Immature natural killer cell (primary cell): ENCODE measurements around the gene IL1RL2. TPM values are rescaled to one million over a fixed set of nuclear protein-coding genes. Genes with fewer than 3 reads are reported as not detected.

Experiments
- DNase-seq, 3 donors: peaks; one replicate each; pipeline ENCODE4 v3.0.0; 2022; ENCODE audit warnings: mixed read lengths in 1 of 3
- H3K27ac Mint-ChIP-seq, 6 donors: one replicate each; pipeline ENCODE4 v1.8.0; 2020; ENCODE audit warnings: mixed read lengths in 6 of 6, mild to moderate bottlenecking in 5 of 6, inconsistent platforms in 4 of 6, moderate library complexity in 3 of 6
- H3K27me3 Mint-ChIP-seq, 3 donors: one replicate each; pipeline ENCODE4 v1.8.0; 2020 to 2021; ENCODE audit warnings: low read depth in 3 of 3, mild to moderate bottlenecking in 3 of 3, mixed read lengths in 3 of 3, moderate library complexity in 3 of 3, inconsistent platforms in 1 of 3
- H3K36me3 Mint-ChIP-seq, 3 donors: one replicate each; pipeline ENCODE4 v1.8.0; 2020; ENCODE audit warnings: mixed read lengths in 3 of 3, inconsistent platforms in 2 of 3, mild to moderate bottlenecking in 2 of 3
- H3K4me1 Mint-ChIP-seq, 2 donors: one replicate each; pipeline ENCODE4 v1.8.0; 2020; ENCODE audit warnings: inconsistent platforms in 2 of 2, mild to moderate bottlenecking in 2 of 2, mixed read lengths in 2 of 2, moderate library complexity in 1 of 2
- H3K4me3 Mint-ChIP-seq, 5 donors: one replicate each; pipeline ENCODE4 v1.8.0; 2020; ENCODE audit warnings: mild to moderate bottlenecking in 5 of 5, mixed read lengths in 5 of 5, inconsistent platforms in 3 of 5, moderate library complexity in 3 of 5
- H3K9me3 Mint-ChIP-seq, 6 donors: one replicate each; pipeline ENCODE4 v1.8.0; 2020; ENCODE audit warnings: mild to moderate bottlenecking in 6 of 6, mixed read lengths in 6 of 6, inconsistent platforms in 4 of 6, moderate library complexity in 3 of 6
- polyA plus RNA-seq, 3 donors: library from polyadenylated mRNA; unstranded; fragments of 300-500 nt; fragmentation: Illumina TruSeq; gene quantifications; one replicate each; pipeline ENCODE4 v1.2.3, GENCODE V29; 2021

The IL1RL2 gene
- polyA plus RNA-seq, 3 donors from 2014 or later, result not detected

- Mint-ChIP-seq H3K9me3 (no peaks in the 10 kb centered on the region), H3K27ac (peak overlapping the region in 2 of 6 donors; percentile 3 to 50), H3K27me3 (peaks cover 5 to 23% (median 15%) of the 10 kb centered on the region in 3 donors), H3K36me3 (peaks cover 0 to 3% (median 0%) of the 10 kb centered on the region in 3 donors), H3K4me1 (peaks cover 13 to 18% of the 10 kb centered on the region in 2 donors), H3K4me3 (no peak overlapping the region)
- no peak for DNase-seq
These were observed 42.4 kb downstream of the IL1RL2 start for GRCh38 chr2:102229141-102229769.

GRCh38 chr2:102230410-102230909 is 43.6 kb downstream of the IL1RL2 start:
- Mint-ChIP-seq H3K27ac (no peak overlapping the region), H3K4me1 (peaks cover 21 to 30% of the 10 kb centered on the region in 2 donors), H3K27me3 (peaks cover 7 to 23% (median 12%) of the 10 kb centered on the region in 3 donors), H3K4me3 (no peak overlapping the region), H3K36me3 (no peaks in the 10 kb centered on the region), H3K9me3 (no peaks in the 10 kb centered on the region)
- DNase-seq, result no peak

- Mint-ChIP-seq H3K36me3 (no peaks in the 10 kb centered on the region), H3K27me3 (peaks cover 4 to 19% (median 15%) of the 10 kb centered on the region in 3 donors), H3K27ac (no peak overlapping the region), H3K4me3 (no peak overlapping the region), H3K4me1 (peaks cover 11 to 33% of the 10 kb centered on the region in 2 donors), H3K9me3 (no peaks in the 10 kb centered on the region)
- no peak for DNase-seq
These were observed 46.5 kb downstream of the IL1RL2 start for GRCh38 chr2:102233132-102233884.

- no peak overlapping the region for H3K27ac Mint-ChIP-seq
These were observed 48.2 kb downstream of the IL1RL2 start for GRCh38 chr2:102235042-102235473.

GRCh38 chr2:102235491-102235890 is 48.7 kb downstream of the IL1RL2 start:
- Mint-ChIP-seq H3K4me3 (no peak overlapping the region), H3K36me3 (no peaks in the 10 kb centered on the region), H3K27me3 (peaks cover 8 to 21% (median 20%) of the 10 kb centered on the region in 3 donors), H3K4me1 (peaks cover 19 to 47% of the 10 kb centered on the region in 2 donors), H3K27ac (no peak overlapping the region), H3K9me3 (no peaks in the 10 kb centered on the region)
- DNase-seq, result peak in 2 of 3 donors; percentile 33 to 39

More at GRCh38 chr2:102235042-102235473, 48.2 kb downstream of the IL1RL2 start:
- Mint-ChIP-seq H3K9me3 (no peaks in the 10 kb centered on the region), H3K4me3 (peak overlapping the region in 1 of 5 donors; percentile 2), H3K27me3 (peaks cover 8 to 20% (median 20%) of the 10 kb centered on the region in 3 donors), H3K36me3 (no peaks in the 10 kb centered on the region), H3K4me1 (peaks cover 16 to 44% of the 10 kb centered on the region in 2 donors)
- DNase-seq, result no peak

GRCh38 chr2:102236132-102236531 is 49.3 kb downstream of the IL1RL2 start:
- no peaks in the 10 kb centered on the region for H3K9me3 Mint-ChIP-seq
- no peak for DNase-seq
- H3K4me3 Mint-ChIP-seq, result no peak overlapping the region

GRCh38 chr2:102237176-102237575 is 50.4 kb downstream of the IL1RL2 start:
- no peaks in the 10 kb centered on the region for H3K36me3 Mint-ChIP-seq

More at GRCh38 chr2:102236132-102236531, 49.3 kb downstream of the IL1RL2 start:
- Mint-ChIP-seq H3K36me3 (no peaks in the 10 kb centered on the region), H3K27me3 (peaks cover 12 to 23% (median 21%) of the 10 kb centered on the region in 3 donors), H3K4me1 (peaks cover 26 to 54% of the 10 kb centered on the region in 2 donors), H3K27ac (no peak overlapping the region)

GRCh38 chr2:102238039-102238756 is 51.4 kb downstream of the IL1RL2 start:
- Mint-ChIP-seq H3K27ac (peak overlapping the region in 2 of 6 donors; percentile 12 to 18), H3K4me1 (peaks cover 29 to 58% of the 10 kb centered on the region in 2 donors), H3K9me3 (no peaks in the 10 kb centered on the region), H3K4me3 (no peak overlapping the region), H3K27me3 (peaks cover 12 to 19% (median 19%) of the 10 kb centered on the region in 3 donors), H3K36me3 (no peaks in the 10 kb centered on the region)
- DNase-seq, result no peak

More at GRCh38 chr2:102237176-102237575, 50.4 kb downstream of the IL1RL2 start:
- Mint-ChIP-seq H3K4me3 (no peak overlapping the region), H3K9me3 (no peaks in the 10 kb centered on the region), H3K27me3 (peaks cover 12 to 19% (median 19%) of the 10 kb centered on the region in 3 donors), H3K27ac (no peak overlapping the region), H3K4me1 (peaks cover 29 to 58% of the 10 kb centered on the region in 2 donors)
- DNase-seq, result peak in 2 of 3 donors; percentile 21 to 28

- peak overlapping the region in 3 of 6 donors; percentile 12 to 57 (median 57) for H3K27ac Mint-ChIP-seq
- peaks cover 13 to 19% (median 19%) of the 10 kb centered on the region in 3 donors for H3K27me3 Mint-ChIP-seq
- no peaks in the 10 kb centered on the region for H3K9me3 Mint-ChIP-seq
- no peak for DNase-seq
- H3K36me3 Mint-ChIP-seq, result no peaks in the 10 kb centered on the region
- H3K4me1 Mint-ChIP-seq, result peaks cover 29 to 57% of the 10 kb centered on the region in 2 donors
- no peak overlapping the region for H3K4me3 Mint-ChIP-seq
These were observed 52.0 kb downstream of the IL1RL2 start for GRCh38 chr2:102238778-102239177.

- peak overlapping the region in 3 of 6 donors; percentile 12 to 76 (median 57) for H3K27ac Mint-ChIP-seq
- no peaks in the 10 kb centered on the region for H3K36me3 Mint-ChIP-seq
- no peaks in the 10 kb centered on the region for H3K9me3 Mint-ChIP-seq
- peaks cover 15 to 19% (median 16%) of the 10 kb centered on the region in 3 donors for H3K27me3 Mint-ChIP-seq
- H3K4me1 Mint-ChIP-seq, result peaks cover 25 to 51% of the 10 kb centered on the region in 2 donors
- H3K4me3 Mint-ChIP-seq, result peak overlapping the region in 1 of 5 donors; percentile 5
- no peak for DNase-seq
These were observed 52.5 kb downstream of the IL1RL2 start for GRCh38 chr2:102239344-102239743.

GRCh38 chr2:102240640-102241370 is 54.0 kb downstream of the IL1RL2 start:
- Mint-ChIP-seq H3K9me3 (no peaks in the 10 kb centered on the region), H3K27ac (peak overlapping the region in 5 of 6 donors; percentile 11 to 89 (median 74)), H3K27me3 (peaks cover 11 to 14% (median 13%) of the 10 kb centered on the region in 3 donors), H3K4me3 (peak overlapping the region; percentile 33 to 60 (median 55)), H3K4me1 (peaks cover 18 to 38% of the 10 kb centered on the region in 2 donors), H3K36me3 (no peaks in the 10 kb centered on the region)
- DNase-seq, result peak; percentile 78 to 85 (median 82)

GRCh38 chr2:102241616-102242305 is 54.9 kb downstream of the IL1RL2 start:
- no peak overlapping the region for H3K27ac Mint-ChIP-seq
- H3K4me1 Mint-ChIP-seq, result peaks cover 18 to 38% of the 10 kb centered on the region in 2 donors
- H3K4me3 Mint-ChIP-seq, result no peak overlapping the region
- no peak for DNase-seq
- peaks cover 11 to 15% (median 11%) of the 10 kb centered on the region in 3 donors for H3K27me3 Mint-ChIP-seq
- H3K36me3 Mint-ChIP-seq, result no peaks in the 10 kb centered on the region
- H3K9me3 Mint-ChIP-seq, result peaks cover 0 to 2% (median 0%) of the 10 kb centered on the region in 6 donors
